H1 (cell line): ENCODE results near the gene NKAIN4. TPM values are rescaled to one million over a fixed set of nuclear protein-coding genes. Genes with fewer than 3 reads are reported as not detected.

Experiments used
- CTCF ChIA-PET: fragments of 300-600 bp; sonication (Branson Sonifier 250); formaldehyde crosslinking; loops from one replicate; lab custom pipeline; 2021; ENCODE audit not compliant: partially characterized antibody; lab: Charles Lee
- POLR2A ChIA-PET: fragments of 300-600 bp; sonication (Branson Sonifier 250); formaldehyde crosslinking; loops from one replicate; lab custom pipeline; 2021; ENCODE audit warnings: inconsistent platforms; ENCODE audit not compliant: partially characterized antibody; lab: Charles Lee
- DNase-seq, 2 experiments: peaks; one replicate each; pipeline versions ENCODE4 v3.0.0 to v3.0.0-alpha.2; 2010 to 2022; ENCODE audit warnings: low spot score in 2 of 2, low read depth in 1 of 2, mixed read lengths in 1 of 2
- FAIRE-seq: peaks from 2 replicates; lab custom pipeline; 2011; peaks lifted over from hg19 to GRCh38; lab: Jason Lieb, UNC
- H2AFZ ChIP-seq: 2 replicates; pipeline ENCODE4 v1.8.1; 2012; ENCODE audit warnings: low read length, inconsistent platforms
- H2AK5ac ChIP-seq: 2 replicates; pipeline ENCODE4 v1.6.1; 2013; ENCODE audit warnings: low read depth, low read length
- H2BK120ac ChIP-seq: replicated peaks from 2 replicates; pipeline ENCODE3; 2013; ENCODE audit warnings: low read depth, low read length, inconsistent platforms
- H2BK12ac ChIP-seq: 2 replicates; pipeline ENCODE4 v1.6.1; 2013; ENCODE audit warnings: low read depth, low read length
- H2BK15ac ChIP-seq: 2 replicates; pipeline ENCODE4 v1.6.1; 2013; ENCODE audit warnings: low read length
- H2BK20ac ChIP-seq: 2 replicates; pipeline ENCODE4 v1.6.1; 2013; ENCODE audit warnings: low read length
- H2BK5ac ChIP-seq: 2 replicates; pipeline ENCODE4 v1.6.1; 2013; ENCODE audit warnings: low read depth, low read length
- H3K14ac ChIP-seq: 2 replicates; pipeline ENCODE4 v1.6.1; 2013; ENCODE audit warnings: inconsistent platforms; ENCODE audit not compliant: insufficient read length
- H3K18ac ChIP-seq: 2 replicates; pipeline ENCODE4 v1.6.1; 2013; ENCODE audit warnings: low read length; ENCODE audit errors: extremely low read depth
- H3K23ac ChIP-seq: 2 replicates; pipeline ENCODE4 v1.6.1; 2013; ENCODE audit warnings: inconsistent platforms; ENCODE audit not compliant: insufficient read length
- H3K23me2 ChIP-seq: 2 replicates; pipeline ENCODE4 v1.6.1; 2013; ENCODE audit warnings: low read depth, low read length
- H3K27ac ChIP-seq: 2 replicates; pipeline ENCODE4 v1.6.1; 2011; ENCODE audit warnings: low read depth, low read length, inconsistent platforms
- H3K27me3 ChIP-seq, 4 experiments: replicated peaks in 1 of 4; 1 replicate in 1 of 4; 2 replicates in 3 of 4; pipeline versions ENCODE4 v1.6.1 to v1.8.1; 2011 to 2013; ENCODE audit warnings: low read length in 3 of 4, mild to moderate bottlenecking in 3 of 4, inconsistent platforms in 2 of 4, mixed read lengths in 2 of 4, moderate library complexity in 1 of 4; ENCODE audit not compliant: control insufficient read depth in 3 of 4, insufficient read depth in 3 of 4; ENCODE audit errors: extremely low read depth in 1 of 4
- H3K36me3 ChIP-seq, 4 experiments: 2 replicates each; pipeline versions ENCODE4 v1.6.1 to v1.8.1; 2011 to 2013; ENCODE audit warnings: mild to moderate bottlenecking in 4 of 4, low read length in 3 of 4, moderate library complexity in 2 of 4, control low read depth in 1 of 4, inconsistent platforms in 1 of 4; ENCODE audit not compliant: insufficient read depth in 4 of 4, control insufficient read depth in 2 of 4
- H3K4ac ChIP-seq: replicated peaks from 2 replicates; pipeline ENCODE3; 2013; ENCODE audit warnings: low read length, low read depth, mixed read lengths, inconsistent platforms; ENCODE audit not compliant: insufficient read length
- H3K4me1 ChIP-seq, 4 experiments: replicated peaks in 1 of 4; 1 replicate in 1 of 4; 2 replicates in 3 of 4; pipeline versions ENCODE4 v1.6.1 to v1.8.1; 2011 to 2013; ENCODE audit warnings: low read length in 3 of 4, inconsistent platforms in 2 of 4, mixed read lengths in 1 of 4; ENCODE audit not compliant: insufficient read depth in 4 of 4, control insufficient read depth in 3 of 4
- H3K4me2 ChIP-seq, 2 experiments: 2 replicates each; pipeline versions ENCODE4 v1.6.1 to v1.8.1; 2011 to 2013; ENCODE audit warnings: low read depth in 2 of 2, low read length in 2 of 2, control low read depth in 1 of 2, inconsistent platforms in 1 of 2, mild to moderate bottlenecking in 1 of 2; ENCODE audit not compliant: insufficient read depth in 1 of 2
- H3K4me3 ChIP-seq, 4 experiments: fragments of 200-600, 300-600 bp in 1 of 4; sonication (generic), shearing (Covaris generic), sonication (Bioruptor Twin) in 1 of 4; 2 replicates each; pipeline versions ENCODE4 v1.5.1 to v1.8.1; 2011 to 2016; ENCODE audit warnings: low read length in 4 of 4, low read depth in 3 of 4, control low read depth in 2 of 4, inconsistent platforms in 2 of 4, mild to moderate bottlenecking in 2 of 4, mixed read lengths in 1 of 4, moderate library complexity in 1 of 4; ENCODE audit not compliant: insufficient read depth in 2 of 4; ENCODE audit errors: extremely low read depth in 1 of 4
- H3K56ac ChIP-seq: replicated peaks from 2 replicates; pipeline ENCODE3; 2013; ENCODE audit warnings: low read depth, mild to moderate bottlenecking, mixed read lengths, low read length, inconsistent platforms; ENCODE audit not compliant: insufficient read length
- H3K79me1 ChIP-seq: 2 replicates; pipeline ENCODE4 v1.6.1; 2013; ENCODE audit warnings: low read depth, low read length, control low read depth
- H3K79me2 ChIP-seq, 2 experiments: 2 replicates each; pipeline versions ENCODE4 v1.6.1 to v1.8.1; 2012 to 2013; ENCODE audit warnings: low read length in 2 of 2, mild to moderate bottlenecking in 2 of 2, inconsistent platforms in 1 of 2; ENCODE audit not compliant: insufficient read depth in 2 of 2, control insufficient read depth in 1 of 2
- H3K9ac ChIP-seq, 4 experiments: replicated peaks in 1 of 4; 1 replicate in 1 of 4; 2 replicates in 3 of 4; pipeline versions ENCODE4 v1.6.1 to v1.8.1; 2011 to 2013; ENCODE audit warnings: low read depth in 3 of 4, low read length in 3 of 4, control low read depth in 2 of 4, mild to moderate bottlenecking in 2 of 4, moderate library complexity in 2 of 4, inconsistent platforms in 1 of 4; ENCODE audit errors: extremely low read depth in 1 of 4
- H3K9me3 ChIP-seq, 2 experiments: 2 replicates each; pipeline versions ENCODE4 v1.6.1 to v1.8.1; 2012 to 2013; ENCODE audit warnings: mild to moderate bottlenecking in 2 of 2, moderate library complexity in 2 of 2, control low read depth in 1 of 2, inconsistent platforms in 1 of 2, low read depth in 1 of 2, low read length in 1 of 2, mixed read lengths in 1 of 2; ENCODE audit not compliant: insufficient read depth in 2 of 2
- H4K20me1 ChIP-seq, 2 experiments: replicated peaks in 1 of 2; 2 replicates each; pipeline versions ENCODE3 to v1.8.1; 2011 to 2013; ENCODE audit warnings: inconsistent platforms in 2 of 2, low read length in 2 of 2, mild to moderate bottlenecking in 1 of 2; ENCODE audit not compliant: insufficient read depth in 2 of 2, control insufficient read depth in 1 of 2
- H4K5ac ChIP-seq: 2 replicates; pipeline ENCODE4 v1.6.1; 2013; ENCODE audit warnings: low read length, low read depth, mixed read lengths, inconsistent platforms; ENCODE audit not compliant: insufficient read length
- H4K8ac ChIP-seq: 2 replicates; pipeline ENCODE4 v1.8.0; 2013; ENCODE audit warnings: mild to moderate bottlenecking, moderate library complexity, low read length, inconsistent platforms; ENCODE audit not compliant: insufficient read depth; ENCODE audit errors: extremely low read depth
- H4K91ac ChIP-seq: replicated peaks from 2 replicates; pipeline ENCODE3; 2013; ENCODE audit warnings: low read length, mixed read lengths, inconsistent platforms; ENCODE audit not compliant: insufficient read length
- ASH2L ChIP-seq: fragments of 200-600, 300-600 bp; sonication (generic); IDR thresholded peaks from one replicate; pipeline ENCODE4 v1.7.1; 2017; ENCODE audit warnings: low read length
- BCL11A ChIP-seq, 2 experiments: IDR thresholded peaks; one replicate each; pipeline ENCODE4 v1.6.1; 2011; ENCODE audit warnings: low read depth in 2 of 2, low read length in 2 of 2, mild to moderate bottlenecking in 2 of 2
- CTCF ChIP-seq, 3 experiments: IDR thresholded peaks; 1 replicate in 2 of 3; 2 replicates in 1 of 3; pipeline versions ENCODE4 v1.5.1 to v1.6.1; 2011; ENCODE audit warnings: low read length in 3 of 3, mild to moderate bottlenecking in 3 of 3, inconsistent platforms in 2 of 3, low read depth in 1 of 3, moderate library complexity in 1 of 3; ENCODE audit not compliant: insufficient read depth in 1 of 3; ENCODE audit errors: control extremely low read depth in 1 of 3
- E2F6 ChIP-seq: IDR thresholded peaks from 2 replicates; pipeline ENCODE4 v1.6.1; 2012; ENCODE audit warnings: inconsistent platforms
- FOSL1 ChIP-seq: IDR thresholded peaks from 2 replicates; pipeline ENCODE4 v1.6.1; 2011; ENCODE audit warnings: mild to moderate bottlenecking, low read depth, low read length, moderate library complexity; ENCODE audit not compliant: insufficient read depth
- GABPA ChIP-seq: IDR thresholded peaks from 2 replicates; pipeline ENCODE4 v1.6.1; 2011; ENCODE audit warnings: mild to moderate bottlenecking, low read length, moderate library complexity, borderline replicate concordance; ENCODE audit not compliant: insufficient read depth
- SP4 ChIP-seq: IDR thresholded peaks from 2 replicates; pipeline ENCODE4 v1.6.1; 2012; ENCODE audit warnings: low read length, inconsistent platforms
- WGBS, 2 experiments: shearing (Covaris generic) in 1 of 2; methylation state at CpG; one replicate each; pipeline versions ENCODE4 v1.1.6 to v1.1.7; 2013 to 2015; ENCODE audit warnings: low lambda C conversion rate in 2 of 2, mixed read lengths in 2 of 2, inconsistent platforms in 1 of 2, low coverage in 1 of 2, missing lambda C conversion rate in 1 of 2; ENCODE audit not compliant: insufficient replicate concordance in 2 of 2, insufficient coverage in 1 of 2, insufficient read length in 1 of 2; ENCODE audit errors: extremely low coverage in 1 of 2, missing lambda C conversion rate in 1 of 2; 5-methylcytosine and 5-hydroxymethylcytosine counted together
- polyA plus RNA-seq, 7 experiments: library from polyadenylated mRNA; depleted of rRNA in 3 of 7; stranded (reverse) in 5 of 7; unstranded in 2 of 7; fragments of >200 nt in 5 of 7; fragments of 200-250 nt in 2 of 7; gene quantifications; 1 replicate in 5 of 7; 2 replicates in 1 of 7; 4 replicates in 1 of 7; pipeline versions ENCODE4 v1.2.1 to v1.2.3, GENCODE V29; 2011 to 2013; ENCODE audit warnings: missing spikeins in 2 of 7, mixed read lengths in 2 of 7
- total RNA-seq: library from RNA; stranded (reverse); fragmentation: NEBNext Ultra II Directional; extraction: Animal tissue kit (Norgen Biotek cat#: 25700); gene quantifications from 2 replicates; pipeline ENCODE4 v1.2.1, GENCODE V29; 2021

Gene NKAIN4
- total and polyA plus RNA-seq, 2 of the 8 experiments (the other 6 are each of a cell fraction or from before 2014, with no cell fraction given), result 6.9 to 17.0 TPM

- CTCF ChIA-PET, result interaction anchor here (0.6 to 7.3 kb wide), 14 partner anchors 8 to 1161 kb away, joined by 3 to 87 read pairs (median 4); partner anchors contain the start of genes COL20A1 and NKAIN4
- H2BK120ac ChIP-seq, result no peak overlapping the region
- peak overlapping the region; percentile 27 to 43; a peak in 3 of 4 replicates for H3K4me2 ChIP-seq
- peaks cover 0 to 3% (median 1%) of the 10 kb centered on the region in 4 experiments; a peak in 2 of 7 replicates for H3K27me3 ChIP-seq
- H3K9me3 ChIP-seq, result no peaks in the 10 kb centered on the region
- H2BK12ac ChIP-seq, result 0 out of 2 replicates have a peak overlapping the region, but pooled peaks have one; percentile 40
- peak overlapping the region in 1 of 4 experiments; percentile 9; a peak in 1 of 8 replicates for H3K4me3 ChIP-seq
- H3K4me1 ChIP-seq, result peaks cover 14 to 34% (median 18%) of the 10 kb centered on the region in 4 experiments
- no peak overlapping the region for H4K8ac ChIP-seq
- no peak overlapping the region for H3K23ac ChIP-seq
- H4K91ac ChIP-seq, result no peak overlapping the region
- H3K27ac ChIP-seq, result no peak overlapping the region
- peak overlapping the region; percentile 38; the same call in 1 of the 2 replicates for H3K18ac ChIP-seq
- DNase-seq (no peak), FAIRE-seq (no peak)
- H3K14ac ChIP-seq, result no peak overlapping the region
- H3K79me1 ChIP-seq, result no peaks in the 10 kb centered on the region
- no peak overlapping the region for H2BK15ac ChIP-seq
- H2BK5ac ChIP-seq, result no peak overlapping the region; the same call in 1 of the 2 replicates
- H4K5ac ChIP-seq, result no peak overlapping the region
- no peak overlapping the region for H2AFZ ChIP-seq
- no peak overlapping the region for H2AK5ac ChIP-seq
- no peak overlapping the region for H3K56ac ChIP-seq
- no peak overlapping the region; the same call in 1 of the 2 replicates for H2BK20ac ChIP-seq
- POLR2A ChIA-PET, result interaction anchor here (1.0 to 1.7 kb wide), 2 partner anchors 12 to 51 kb away, joined by 3 to 5 read pairs; no protein-coding TSS in a partner anchor
- 47% methylated on average over 13 of the region's 13 CpGs; no CpG with 5 or more reads in 1 of the 2 experiments for WGBS, 2 experiments
- H3K9ac ChIP-seq, result no peak overlapping the region
- no peaks in the 10 kb centered on the region for H3K79me2 ChIP-seq
- no peaks in the 10 kb centered on the region for H3K36me3 ChIP-seq
- no peaks in the 10 kb centered on the region for H3K23me2 ChIP-seq
- no peak overlapping the region for H3K4ac ChIP-seq
- no peaks in the 10 kb centered on the region for H4K20me1 ChIP-seq
- peak; percentile 42 for TF ChIP-seq ASH2L
- TF ChIP-seq E2F6, result no peak
- no peak for TF ChIP-seq FOSL1
- TF ChIP-seq SP4, result no peak
- TF ChIP-seq GABPA, result no peak
- peak in 1 of 3 experiments; percentile 18; a peak in 2 of 4 replicates for TF ChIP-seq CTCF (IDR thresholded peaks at IDR 0.05; ENCODE audit: control extremely low read depth in 1 of 3, insufficient read depth in 1 of 3, low read depth in 1 of 3, low read length in 3 of 3)
- no peak for TF ChIP-seq BCL11A (IDR thresholded peaks at IDR 0.05; ENCODE audit: low read depth in 2 of 2, low read length in 2 of 2)
Measured at GRCh38 chr20:63228806-63229205, 25.5 kb downstream of the NKAIN4 start.
